ENCODE results near the gene SNX8.

The SNX8 gene

GRCh38 chr7:2247141-2247995 lies 66.9 kb downstream of the SNX8 start:
- TF ChIP-seq, protein P1, sequence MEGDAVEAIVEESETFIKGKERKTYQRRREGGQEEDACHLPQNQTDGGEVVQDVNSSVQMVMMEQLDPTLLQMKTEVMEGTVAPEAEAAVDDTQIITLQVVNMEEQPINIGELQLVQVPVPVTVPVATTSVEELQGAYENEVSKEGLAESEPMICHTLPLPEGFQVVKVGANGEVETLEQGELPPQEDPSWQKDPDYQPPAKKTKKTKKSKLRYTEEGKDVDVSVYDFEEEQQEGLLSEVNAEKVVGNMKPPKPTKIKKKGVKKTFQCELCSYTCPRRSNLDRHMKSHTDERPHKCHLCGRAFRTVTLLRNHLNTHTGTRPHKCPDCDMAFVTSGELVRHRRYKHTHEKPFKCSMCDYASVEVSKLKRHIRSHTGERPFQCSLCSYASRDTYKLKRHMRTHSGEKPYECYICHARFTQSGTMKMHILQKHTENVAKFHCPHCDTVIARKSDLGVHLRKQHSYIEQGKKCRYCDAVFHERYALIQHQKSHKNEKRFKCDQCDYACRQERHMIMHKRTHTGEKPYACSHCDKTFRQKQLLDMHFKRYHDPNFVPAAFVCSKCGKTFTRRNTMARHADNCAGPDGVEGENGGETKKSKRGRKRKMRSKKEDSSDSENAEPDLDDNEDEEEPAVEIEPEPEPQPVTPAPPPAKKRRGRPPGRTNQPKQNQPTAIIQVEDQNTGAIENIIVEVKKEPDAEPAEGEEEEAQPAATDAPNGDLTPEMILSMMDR (conservative IDR thresholded peaks at IDR 0.05): peak; percentile 78
- no peak overlapping the region for H3K27ac ChIP-seq

GRCh38 chr7:2245883-2246675 lies 68.2 kb downstream of the SNX8 start:
- TF ChIP-seq, protein P1 (conservative IDR thresholded peaks at IDR 0.05): no peak
- no peak overlapping the region for H3K27ac ChIP-seq

GRCh38 chr7:2244404-2244995 lies 69.7 kb downstream of the SNX8 start:
- no peak overlapping the region for H3K27ac ChIP-seq
- TF ChIP-seq, protein P1 (conservative IDR thresholded peaks at IDR 0.05): no peak

DNA sequence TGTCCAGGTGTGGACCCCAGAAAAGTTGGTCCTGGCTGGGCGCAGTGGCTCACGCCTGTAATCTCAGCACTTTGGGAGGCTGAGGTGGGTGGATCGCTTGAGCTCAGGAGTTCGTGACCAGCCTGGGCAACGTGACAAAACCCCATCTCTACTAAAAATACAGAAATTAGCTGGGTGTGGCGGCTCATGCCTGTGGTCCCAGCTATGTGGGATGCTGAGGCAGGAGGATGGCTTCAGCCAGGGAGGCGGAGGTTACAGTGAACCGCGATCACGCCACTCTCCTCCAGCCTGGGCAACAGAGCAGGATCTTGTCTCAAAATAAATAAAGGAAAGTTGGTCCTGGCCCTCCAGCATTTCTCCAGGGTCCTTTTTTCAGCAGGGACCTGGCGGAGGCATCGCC lies 70.8 kb downstream of the SNX8 start:
- TF ChIP-seq, protein P1 (conservative IDR thresholded peaks at IDR 0.05): no peak
- H3K27ac ChIP-seq: peak overlapping the region; percentile 84; the same call in 1 of the 2 replicates

DNA sequence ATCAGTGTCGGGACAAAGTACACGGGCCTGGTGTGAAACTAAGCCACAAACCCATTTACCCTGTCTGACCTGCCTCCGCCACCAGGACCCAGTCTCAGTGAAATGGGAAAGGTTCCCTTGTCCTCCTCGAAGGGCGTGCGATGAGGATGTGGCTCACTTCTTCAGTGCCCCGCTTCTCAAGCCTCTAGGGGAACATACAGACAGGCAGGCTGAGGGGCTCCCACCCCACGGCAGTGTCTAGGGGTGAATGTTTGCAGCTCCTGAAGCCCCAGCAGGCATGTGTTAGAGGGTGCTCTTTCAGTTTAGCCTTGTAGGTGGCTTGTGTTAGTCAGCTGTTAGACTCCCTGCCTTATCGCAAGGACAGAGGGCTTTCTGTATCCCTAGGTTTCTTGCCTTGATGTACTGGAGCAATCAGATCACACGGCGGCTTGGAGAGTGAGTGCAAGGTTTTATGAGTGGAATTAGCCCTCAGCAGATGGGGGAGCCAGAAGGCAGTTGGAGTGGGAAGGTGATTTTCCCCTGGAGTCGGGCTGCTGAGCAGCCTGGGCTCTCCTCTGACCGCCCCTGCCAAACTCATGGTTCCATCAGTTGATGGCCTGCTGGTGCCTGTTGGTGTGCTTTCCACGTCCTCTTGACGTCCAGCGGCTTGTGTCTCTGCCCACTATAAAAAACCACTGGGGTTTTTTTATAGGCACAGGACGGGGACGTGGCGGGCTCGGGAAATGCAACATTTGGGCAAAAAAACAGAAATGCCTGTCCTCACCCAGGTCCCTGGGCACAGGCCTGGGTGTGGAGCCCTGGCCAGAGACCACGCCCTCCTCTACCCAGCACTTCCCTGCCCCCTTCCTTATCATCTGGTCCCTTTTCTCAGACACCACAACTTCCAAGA lies 71.5 kb downstream of the SNX8 start:
- TF ChIP-seq, protein P1 (conservative IDR thresholded peaks at IDR 0.05): no peak
- peak overlapping the region; percentile 84 for H3K27ac ChIP-seq

- H3K27ac ChIP-seq: peak within 1 kb of the TSS; percentile 84
- TF ChIP-seq, protein P1 (conservative IDR thresholded peaks at IDR 0.05): no peak
Observed at GRCh38 chr7:2241580-2242540, 72.4 kb downstream of the SNX8 start, which contains the start of the genes MRM2 and NUDT1. Gene MRM2, minus strand, starts transcription at chr7:2242205. Its CDS starts 36 bp downstream, at chr7:2242169. Gene NUDT1, plus strand, starts transcription at chr7:2242226. Its CDS starts 2,349 bp downstream, at chr7:2244575.
